SK-N-MC (cell line): ENCODE measurements around the gene BCAS1.

Source experiments
- EZH2 ChIP-seq: fragments of 200-600 bp; sonication (generic); IDR thresholded peaks from one replicate; pipeline ENCODE4 v1.6.1; 2017; ENCODE audit warnings: antibody characterized with exemption
- FOXP2 ChIP-seq: optimal IDR thresholded peaks from 2 replicates; pipeline ENCODE3; 2011; ENCODE audit warnings: mild to moderate bottlenecking, moderate library complexity; ENCODE audit not compliant: insufficient read depth; ENCODE audit errors: extremely low read length, control extremely low read depth
- POLR2AphosphoS5 ChIP-seq: IDR thresholded peaks from 2 replicates; pipeline ENCODE4 v1.6.1; 2012; ENCODE audit warnings: mild to moderate bottlenecking, low read depth, low read length, borderline replicate concordance

GRCh38 chr20:54076259-54076658 lies 5.9 kb upstream of the BCAS1 start:
- TF ChIP-seq EZH2 (no peak), POLR2AphosphoS5 (no peak), FOXP2 (no peak)
